Heart left ventricle (tissue), 16 donors: Measurements from ENCODE around the gene HLA-F. TPM values are rescaled to one million over a fixed set of nuclear protein-coding genes. Genes with fewer than 3 reads are reported as not detected.

ENCODE experiments used
- ATAC-seq, 4 donors: fragments of 200-7000 bp; cut with Tn5 transposase; one replicate each; pipeline ENCODE4 v1.9.1; 2020 to 2022; ENCODE audit warnings: moderate library complexity in 4 of 4, mild to moderate bottlenecking in 3 of 4, moderate number of reproducible peaks in 1 of 4
- DNase-seq, 5 donors: peaks; one replicate each; pipeline ENCODE4 v3.0.0-alpha.2; 2020
- H3K27ac ChIP-seq, 12 donors: fragments of 200-600 bp; sonication (generic) in 4 of 12; one replicate each; pipeline versions ENCODE4 v1.5.0 to v1.8.0; 2016 to 2022; ENCODE audit warnings: mild to moderate bottlenecking in 2 of 12
- H3K27me3 ChIP-seq, 9 donors: fragments of 200-600 bp; sonication (generic) in 2 of 9; one replicate each; pipeline versions ENCODE4 v1.5.1 to v1.8.0; 2016 to 2022; ENCODE audit warnings: mild to moderate bottlenecking in 3 of 9
- H3K36me3 ChIP-seq, 9 donors: fragments of 200-600 bp; sonication (generic) in 2 of 9; one replicate each; pipeline versions ENCODE4 v1.5.0 to v1.8.0; 2018 to 2022; ENCODE audit warnings: mild to moderate bottlenecking in 2 of 9
- H3K4me1 ChIP-seq, 12 donors: fragments of 200-600 bp; sonication (generic) in 4 of 12; one replicate each; pipeline versions ENCODE4 v1.5.0 to v1.8.0; 2016 to 2022; ENCODE audit warnings: mild to moderate bottlenecking in 3 of 12
- H3K4me3 ChIP-seq, 12 donors: fragments of 200-600 bp; sonication (generic) in 4 of 12; one replicate each; pipeline versions ENCODE4 v1.5.0 to v1.8.0; 2017 to 2022; ENCODE audit warnings: mild to moderate bottlenecking in 9 of 12, moderate library complexity in 4 of 12
- H3K9me3 ChIP-seq, 12 donors: fragments of 200-600 bp; sonication (generic) in 4 of 12; one replicate each; pipeline versions ENCODE4 v1.5.0 to v1.8.0; 2016 to 2022; ENCODE audit warnings: mild to moderate bottlenecking in 1 of 12
- CTCF ChIP-seq, 12 donors: fragments of 200-600 bp; sonication (generic) in 4 of 12; IDR thresholded peaks; one replicate each; pipeline versions ENCODE4 v1.5.0 to v1.8.0; 2018 to 2022; ENCODE audit warnings: antibody characterized with exemption in 12 of 12, mild to moderate bottlenecking in 5 of 12
- POLR2A ChIP-seq, 2 donors: fragments of 450-650 bp; IDR thresholded peaks; one replicate each; pipeline ENCODE4 v1.6.1; 2017; ENCODE audit warnings: antibody characterized with exemption in 2 of 2, mild to moderate bottlenecking in 2 of 2, moderate library complexity in 2 of 2
- WGBS, 4 donors: extraction: QIAGEN DNeasy Blood & Tissue Kit in 2 of 4; methylation state at CpG; one replicate each; pipeline versions ENCODE4 v1.1.5 to v1.1.7; 2013 to 2018; 5-methylcytosine and 5-hydroxymethylcytosine counted together
- intact Hi-C, 10 donors: fragments of 100-400 bp; cut with DNase I; formaldehyde crosslinking; loops; one replicate each; pipeline versions ENCODE4 v1.11.1 to v1.14.2; 2022
- polyA plus RNA-seq, 2 donors: library from polyadenylated mRNA; stranded (reverse); fragments of 200-250 nt; gene quantifications; one replicate each; pipeline ENCODE4 v1.2.3, GENCODE V29; 2013
- total RNA-seq, 9 donors: library from RNA; depleted of rRNA in 2 of 9; stranded (reverse); fragments of >200 nt in 2 of 9; fragmentation: NEBNext Ultra II Directional in 3 of 9; extraction: Animal tissue kit (Norgen Biotek cat#: 25700) in 3 of 9; gene quantifications; one replicate each; pipeline versions ENCODE4 v1.1.0 to v1.2.4, GENCODE V29; 2016 to 2023
- donor health status: ischemic (EF 13 %, LVEDD 7.1; RV severe dilation, severe dysfunction).
- donor health status: healthy with polysubstance abuse.
- donor health status: DM: no; HTN: yes; CAD: no.
- donor health status: DM: no; HTN: no; CAD: no.
- donor health status: ischemic (EF 25% LVEDD 6.9; RV normal size, moderate dysfunction).
- donor health status: ischemic (EF 25% LVEDD 5.7; RV mildly dilated, moderate dysfunction).
- donor health status: healthy.
- donor health status: DM: yes; HTN: yes; CAD: no.
- donor health status: ischemic (EF 35%, LVEDD 5.7; RV mildly dilated, moderate dysfunction).
- donor health status: nonischemic (EF 11% LVEDD 7.7; RV severe dilation, severe dysfunction).
- donor health status: DM: yes; HTN: yes; CAD: no.
- donor health status: PGD.
- donor health status: ischemic (EF 29% LVEDD 5.4; RV normal size, mild dysfunction).
- donor health status: nonischemic (EF 23%, LVEDD 6.1; RV moderate dilation, normal function).

Gene HLA-F
- total and polyA plus RNA-seq, 11 donors: 23.1 to 228 (median 37.8) TPM

DNA sequence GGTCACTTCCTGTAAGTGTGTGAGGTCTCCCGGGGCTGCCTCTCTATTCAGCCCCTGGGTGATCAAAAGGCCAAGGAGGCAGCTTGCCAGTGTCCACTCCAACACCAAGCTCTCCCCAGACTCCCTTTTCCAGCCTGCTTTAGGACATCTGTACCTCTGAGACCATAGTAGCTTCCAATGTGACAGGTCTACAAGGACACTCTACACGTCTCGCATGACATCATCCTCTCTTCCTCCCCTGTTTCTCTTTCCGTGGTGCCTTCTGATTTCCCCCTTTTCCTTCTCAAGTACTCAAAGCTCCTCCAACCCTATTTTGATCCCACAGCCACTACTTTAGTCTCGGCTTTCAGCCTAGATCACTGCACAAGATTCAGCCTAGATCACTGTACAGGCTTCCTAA is 26.4 kb downstream of the HLA-F start:
- peak overlapping the region in 9 of 12 donors; percentile 69 to 96 (median 79) for H3K4me3 ChIP-seq
- H3K4me1 ChIP-seq: peaks cover 0 to 36% (median 29%) of the 10 kb centered on the region in 12 donors
- H3K36me3 ChIP-seq: peaks cover 0 to 9% (median 0%) of the 10 kb centered on the region in 9 donors
- no peak for ATAC-seq
- intact Hi-C loops: loop anchor here in 6 of 10 donors (1.0 to 10.0 kb wide), 6 partner anchors 11 to 223 kb away; partner anchors contain the start of gene MOG (in 2 of the 6)
- no peaks in the 10 kb centered on the region for H3K9me3 ChIP-seq
- 41 to 51% (median 45%) methylated on average over 5 of the region's 5 CpGs for WGBS, 4 donors
- no peak for DNase-seq
- H3K27ac ChIP-seq: peak overlapping the region; percentile 33 to 85 (median 80)
- no peak for TF ChIP-seq CTCF (IDR thresholded peaks at IDR 0.05)
- TF ChIP-seq POLR2A (IDR thresholded peaks at IDR 0.05): no peak
- H3K27me3 ChIP-seq: no peaks in the 10 kb centered on the region

DNA sequence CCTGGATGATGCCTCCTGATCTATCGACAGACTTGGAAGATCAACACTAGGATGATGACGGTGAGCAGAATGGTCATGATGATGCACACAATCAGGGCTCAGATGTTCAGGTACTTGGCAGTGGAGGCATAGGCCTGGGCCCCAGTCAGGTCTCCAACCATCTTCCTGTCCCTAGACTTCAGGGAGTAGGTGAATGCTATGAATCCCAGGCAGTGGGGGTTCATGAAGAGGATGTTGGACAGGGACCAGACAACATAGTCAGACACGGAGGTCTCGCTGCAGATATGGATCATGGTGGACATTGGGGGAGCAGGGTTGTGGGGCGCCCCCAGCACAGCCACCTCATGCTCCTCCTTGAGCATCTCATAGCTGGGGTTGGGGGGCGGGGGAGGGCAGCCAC is 27.5 kb downstream of the HLA-F start:
- no peak for DNase-seq
- TF ChIP-seq POLR2A (IDR thresholded peaks at IDR 0.05): no peak
- no peak for TF ChIP-seq CTCF (IDR thresholded peaks at IDR 0.05)
- 82 to 95% (median 85%) methylated on average over 6 of the region's 6 CpGs for WGBS, 4 donors
- no peaks in the 10 kb centered on the region for H3K9me3 ChIP-seq
- intact Hi-C loops: loop anchor here in 5 of 10 donors (5.0 to 10.0 kb wide), 4 partner anchors 43 to 222 kb away; partner anchors contain the start of gene MOG (in 1 of the 5)
- peaks cover 0 to under 1% (median 0%) of the 10 kb centered on the region in 9 donors for H3K36me3 ChIP-seq
- no peak for ATAC-seq
- no peak overlapping the region for H3K4me3 ChIP-seq
- H3K4me1 ChIP-seq: peaks cover 0 to 36% (median 29%) of the 10 kb centered on the region in 12 donors
- no peaks in the 10 kb centered on the region for H3K27me3 ChIP-seq
- H3K27ac ChIP-seq: no peak overlapping the region

DNA sequence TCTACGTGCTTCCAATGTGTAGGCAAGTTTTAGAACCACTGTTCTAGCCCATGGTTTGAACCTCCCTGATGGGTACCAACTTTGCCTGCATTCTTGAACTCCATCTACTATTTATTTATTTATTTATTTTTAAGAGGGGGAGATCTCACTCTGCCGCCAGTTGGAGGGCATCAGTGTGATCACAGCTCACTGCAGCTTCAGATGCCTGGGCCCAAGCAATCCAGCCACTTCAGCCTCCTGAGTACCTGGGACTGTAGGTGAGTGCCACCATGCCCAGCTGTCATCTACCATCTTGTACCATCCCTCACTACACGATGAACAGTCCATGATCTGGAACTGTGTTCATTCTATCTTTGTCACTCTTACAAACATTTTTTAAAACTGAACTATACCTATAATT is 28.2 kb downstream of the HLA-F start:
- DNase-seq (no peak), ATAC-seq (no peak)
- Histone ChIP-seq H3K36me3 (no peaks in the 10 kb centered on the region), H3K27ac (peak overlapping the region in 8 of 12 donors; percentile 90 to 97 (median 96)), H3K4me1 (peaks cover 0 to 36% (median 29%) of the 10 kb centered on the region in 12 donors), H3K27me3 (no peaks in the 10 kb centered on the region), H3K4me3 (peak overlapping the region in 9 of 12 donors; percentile 49 to 84 (median 75)), H3K9me3 (no peaks in the 10 kb centered on the region)
- 86 to 97% (median 93%) methylated on average over 3 of the region's 3 CpGs for WGBS, 4 donors
- intact Hi-C loops: loop anchor here in 5 of 10 donors (5.0 to 10.0 kb wide), 4 partner anchors 44 to 221 kb away; partner anchors contain the start of gene MOG (in 1 of the 5)
- TF ChIP-seq POLR2A (IDR thresholded peaks at IDR 0.05): no peak

- 0 to 1% (median 1%) methylated on average over 53 to 64 of the region's 64 CpGs for WGBS, 4 donors
- TF ChIP-seq POLR2A (IDR thresholded peaks at IDR 0.05): peak in 1 of 2 donors; percentile 55
- peak; percentile 87 to 100 (median 92) for TF ChIP-seq CTCF (IDR thresholded peaks at IDR 0.05)
- H3K9me3 ChIP-seq: no peaks in the 10 kb centered on the region
- peaks cover 0 to 34% (median 28%) of the 10 kb centered on the region in 12 donors for H3K4me1 ChIP-seq
- peak overlapping the region; percentile 44 to 84 (median 72) for H3K4me3 ChIP-seq
- intact Hi-C loops: loop anchor here in 8 of 10 donors (1.0 to 10.0 kb wide), 10 partner anchors 14 to 220 kb away; partner anchors contain the start of genes HLA-F (in 1 of the 8) and MOG (in 1 of the 8)
- peak overlapping the region; percentile 74 to 97 (median 95) for H3K27ac ChIP-seq
- no peaks in the 10 kb centered on the region for H3K27me3 ChIP-seq
- ATAC-seq (peak; percentile 72 to 87 (median 86)), DNase-seq (peak; percentile 90 to 93 (median 93))
- H3K36me3 ChIP-seq: no peaks in the 10 kb centered on the region
Observed at GRCh38 chr6:29752451-29753308, 29.4 kb downstream of the HLA-F start.
